ENCODE results near the gene HDX.
"Not testable (repeated sequence)": the region's sequence is repeated elsewhere in the genome, so short reads cannot be mapped to it uniquely, and the experiment has no call there.

The HDX gene

GRCh38 chrX:84336646-84337045 is 165.6 kb downstream of the HDX start:
- DNase-seq, result no peak

GRCh38 chrX:84335121-84335520 is 167.1 kb downstream of the HDX start:
- no peak for DNase-seq

- DNase-seq, result no peak
These were observed 180.0 kb downstream of the HDX start for GRCh38 chrX:84322083-84322827.

GRCh38 chrX:84320614-84321013 is 181.6 kb downstream of the HDX start:
- no peak for DNase-seq

GRCh38 chrX:84320023-84320422 is 182.2 kb downstream of the HDX start:
- DNase-seq, result no peak

GRCh38 chrX:84318661-84319060 is 183.6 kb downstream of the HDX start:
- no peak for DNase-seq

- DNase-seq, result not testable (repeated sequence)
These were observed 186.3 kb downstream of the HDX start for GRCh38 chrX:84315946-84316345.
